Measurements from ENCODE around the gene CLDN8.

CLDN8 gene

GRCh38 chr21:30216041-30216723, at the start of gene CLDN8:
Gene CLDN8 (minus strand): TSS chr21:30216097. CDS start chr21:30215925, 172 bp downstream.
- DNase-seq, result peak; percentile 62

- peak; percentile 58 for DNase-seq
These were observed 41.9 kb upstream of the CLDN8 start for GRCh38 chr21:30257773-30258172.

- DNase-seq, result no peak
These were observed 40.2 kb upstream of the CLDN8 start for GRCh38 chr21:30256100-30256499.

GRCh38 chr21:30255679-30256078, 39.8 kb upstream of the CLDN8 start:
- no peak for DNase-seq

GRCh38 chr21:30251781-30252180, 35.9 kb upstream of the CLDN8 start:
- DNase-seq, result no peak

- DNase-seq, result no peak
These were observed 34.0 kb upstream of the CLDN8 start for GRCh38 chr21:30249936-30250335.

GRCh38 chr21:30248844-30249243, 32.9 kb upstream of the CLDN8 start:
- no peak for DNase-seq

- no peak for DNase-seq
These were observed 29.2 kb upstream of the CLDN8 start for GRCh38 chr21:30245061-30245460.

- no peak for DNase-seq
These were observed 27.8 kb upstream of the CLDN8 start for GRCh38 chr21:30243691-30244090.

- no peak for DNase-seq
These were observed 24.8 kb upstream of the CLDN8 start for GRCh38 chr21:30240661-30241060.

- no peak for DNase-seq
These were observed 22.3 kb upstream of the CLDN8 start for GRCh38 chr21:30238168-30238567.

GRCh38 chr21:30234643-30235042, 18.7 kb upstream of the CLDN8 start:
- DNase-seq, result no peak

GRCh38 chr21:30234050-30234449, 18.2 kb upstream of the CLDN8 start:
- DNase-seq, result no peak

GRCh38 chr21:30233228-30234020, 17.5 kb upstream of the CLDN8 start:
- DNase-seq, result no peak

- no peak for DNase-seq
These were observed 16.1 kb upstream of the CLDN8 start for GRCh38 chr21:30232011-30232410.

- DNase-seq, result peak; percentile 71
These were observed 11.9 kb upstream of the CLDN8 start for GRCh38 chr21:30227633-30228404.

- DNase-seq, result no peak
These were observed 11.2 kb upstream of the CLDN8 start for GRCh38 chr21:30227128-30227527.

GRCh38 chr21:30223596-30223995, 7.7 kb upstream of the CLDN8 start:
- DNase-seq, result no peak

- DNase-seq, result no peak
These were observed 6.8 kb upstream of the CLDN8 start for GRCh38 chr21:30222724-30223123.

GRCh38 chr21:30211071-30211470, 4.8 kb downstream of the CLDN8 start:
- no peak for DNase-seq

GRCh38 chr21:30209601-30210000, 6.3 kb downstream of the CLDN8 start:
- no peak for DNase-seq

GRCh38 chr21:30207252-30207579, 8.7 kb downstream of the CLDN8 start:
- DNase-seq, result no peak

- no peak for DNase-seq
These were observed 9.2 kb downstream of the CLDN8 start for GRCh38 chr21:30206551-30207251.
